ENCODE measurements around the gene RAPGEF4. TPM values are rescaled to one million over a fixed set of nuclear protein-coding genes. Genes with fewer than 3 reads are reported as not detected.

The RAPGEF4 gene
- total and polyA plus RNA-seq, 2 of the 8 experiments (the other 6 are each of a cell fraction or from before 2014, with no cell fraction given), result 1.2 to 2.6 TPM

DNA sequence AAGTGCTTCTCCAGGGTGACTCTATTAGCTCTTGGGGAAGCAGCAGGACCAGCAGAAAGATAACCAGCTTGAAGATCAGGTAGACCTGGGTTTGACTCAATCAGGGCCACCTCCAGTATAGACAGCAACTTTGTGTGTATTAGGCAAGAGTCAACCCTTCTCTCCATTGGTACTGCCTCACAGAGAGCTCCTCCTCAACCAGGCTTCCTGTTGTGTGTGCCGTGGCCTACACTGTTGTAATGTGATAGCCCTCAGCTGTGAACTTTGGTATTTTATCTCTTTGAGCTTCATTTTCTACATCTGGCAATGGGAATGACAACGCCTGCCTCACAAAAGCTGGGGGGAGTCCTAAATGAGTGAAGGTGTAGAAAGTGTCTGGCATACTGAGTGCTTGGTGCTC is 323.0 kb downstream of the RAPGEF4 start:
- no peak overlapping the region for H3K23ac ChIP-seq (ENCODE audit: insufficient read length)
- H2BK20ac ChIP-seq (ENCODE audit: low read length), result no peak overlapping the region
- FAIRE-seq (no peak), DNase-seq (ENCODE audit: low read depth in 1 of 2, low spot score in 2 of 2) (no peak)
- H3K4ac ChIP-seq (replicated peaks; ENCODE audit: insufficient read length, low read depth, low read length), result no peak overlapping the region
- H3K79me2 ChIP-seq (ENCODE audit: control insufficient read depth in 1 of 2, insufficient read depth in 2 of 2, low read length in 2 of 2), result no peaks in the 10 kb centered on the region
- TF ChIP-seq ZNF274 (IDR thresholded peaks at IDR 0.05; ENCODE audit: borderline replicate concordance, extremely low read depth, low read length), result no peak
- TF ChIP-seq, protein P1, sequence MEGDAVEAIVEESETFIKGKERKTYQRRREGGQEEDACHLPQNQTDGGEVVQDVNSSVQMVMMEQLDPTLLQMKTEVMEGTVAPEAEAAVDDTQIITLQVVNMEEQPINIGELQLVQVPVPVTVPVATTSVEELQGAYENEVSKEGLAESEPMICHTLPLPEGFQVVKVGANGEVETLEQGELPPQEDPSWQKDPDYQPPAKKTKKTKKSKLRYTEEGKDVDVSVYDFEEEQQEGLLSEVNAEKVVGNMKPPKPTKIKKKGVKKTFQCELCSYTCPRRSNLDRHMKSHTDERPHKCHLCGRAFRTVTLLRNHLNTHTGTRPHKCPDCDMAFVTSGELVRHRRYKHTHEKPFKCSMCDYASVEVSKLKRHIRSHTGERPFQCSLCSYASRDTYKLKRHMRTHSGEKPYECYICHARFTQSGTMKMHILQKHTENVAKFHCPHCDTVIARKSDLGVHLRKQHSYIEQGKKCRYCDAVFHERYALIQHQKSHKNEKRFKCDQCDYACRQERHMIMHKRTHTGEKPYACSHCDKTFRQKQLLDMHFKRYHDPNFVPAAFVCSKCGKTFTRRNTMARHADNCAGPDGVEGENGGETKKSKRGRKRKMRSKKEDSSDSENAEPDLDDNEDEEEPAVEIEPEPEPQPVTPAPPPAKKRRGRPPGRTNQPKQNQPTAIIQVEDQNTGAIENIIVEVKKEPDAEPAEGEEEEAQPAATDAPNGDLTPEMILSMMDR (IDR thresholded peaks at IDR 0.05; ENCODE audit: control extremely low read depth in 1 of 3, insufficient read depth in 1 of 3, low read depth in 1 of 3, low read length in 3 of 3), result no peak
- no peaks in the 10 kb centered on the region for H4K20me1 ChIP-seq (replicated peaks in 1 of 2; ENCODE audit: control insufficient read depth in 1 of 2, insufficient read depth in 2 of 2, low read length in 2 of 2)
- H3K4me3 ChIP-seq (ENCODE audit: extremely low read depth in 1 of 4, insufficient read depth in 2 of 4, low read depth in 3 of 4, low read length in 4 of 4), result no peak overlapping the region
- no peak overlapping the region for H3K9ac ChIP-seq (replicated peaks in 1 of 4; ENCODE audit: extremely low read depth in 1 of 4, low read depth in 3 of 4, low read length in 3 of 4)
- POLR2A ChIA-PET (ENCODE audit: partially characterized antibody), result interaction anchor here (0.6 to 1.3 kb wide), 3 partner anchors 14 to 704 kb away, joined by 3 to 5 read pairs (median 3); no protein-coding TSS in a partner anchor
- H2AFZ ChIP-seq (ENCODE audit: low read length), result no peak overlapping the region
- no peak overlapping the region for H2BK12ac ChIP-seq (ENCODE audit: low read depth, low read length)
- H3K18ac ChIP-seq (ENCODE audit: extremely low read depth, low read length), result no peak overlapping the region
- CTCF ChIA-PET (ENCODE audit: partially characterized antibody), result interaction anchor here (1.1 to 1.8 kb wide), 5 partner anchors 14 to 342 kb away, joined by 3 to 7 read pairs (median 3); no protein-coding TSS in a partner anchor
- H3K14ac ChIP-seq (ENCODE audit: insufficient read length), result no peak overlapping the region
- H2BK5ac ChIP-seq (ENCODE audit: low read depth, low read length), result 0 out of 2 replicates have a peak overlapping the region, but pooled peaks have one; percentile 35
- no peaks in the 10 kb centered on the region for H3K79me1 ChIP-seq (ENCODE audit: low read depth, low read length)
- no peaks in the 10 kb centered on the region for H3K27me3 ChIP-seq (replicated peaks in 1 of 4; ENCODE audit: control insufficient read depth in 3 of 4, extremely low read depth in 1 of 4, insufficient read depth in 3 of 4, low read length in 3 of 4)
- H4K5ac ChIP-seq (ENCODE audit: insufficient read length, low read depth, low read length), result no peak overlapping the region
- 80% methylated on average over 2 of the region's 2 CpGs; no CpG with 5 or more reads in 1 of the 2 experiments for WGBS, 2 experiments (ENCODE audit: extremely low coverage in 1 of 2, insufficient coverage in 1 of 2, insufficient read length in 1 of 2, insufficient replicate concordance in 2 of 2, low coverage in 1 of 2, low lambda C conversion rate in 2 of 2, missing lambda C conversion rate in 1 of 2)
- no peak overlapping the region for H4K91ac ChIP-seq (replicated peaks; ENCODE audit: insufficient read length, low read length)
- no peak overlapping the region for H3K27ac ChIP-seq (ENCODE audit: low read depth, low read length)
- no peak overlapping the region for H2AK5ac ChIP-seq (ENCODE audit: low read depth, low read length)
- no peaks in the 10 kb centered on the region; a peak in 2 of 4 replicates for H3K9me3 ChIP-seq (ENCODE audit: insufficient read depth in 2 of 2, low read depth in 1 of 2, low read length in 1 of 2)
- no peaks in the 10 kb centered on the region for H3K23me2 ChIP-seq (ENCODE audit: low read depth, low read length)
- H2BK15ac ChIP-seq (ENCODE audit: low read length), result no peak overlapping the region
- no peak overlapping the region for H3K4me2 ChIP-seq (ENCODE audit: insufficient read depth in 1 of 2, low read depth in 2 of 2, low read length in 2 of 2)
- H3K56ac ChIP-seq (replicated peaks; ENCODE audit: insufficient read length, low read depth, low read length), result no peak overlapping the region
- 0 out of 7 replicates have a peak, but pooled peaks cover 0 to 2% (median 0%) of the 10 kb centered on the region in 4 experiments for H3K4me1 ChIP-seq (replicated peaks in 1 of 4; ENCODE audit: control insufficient read depth in 3 of 4, insufficient read depth in 4 of 4, low read length in 3 of 4)
- no peak overlapping the region for H4K8ac ChIP-seq (ENCODE audit: extremely low read depth, insufficient read depth, low read length)
- no peaks in the 10 kb centered on the region for H3K36me3 ChIP-seq (ENCODE audit: control insufficient read depth in 2 of 4, insufficient read depth in 4 of 4, low read length in 3 of 4)
- H2BK120ac ChIP-seq (replicated peaks; ENCODE audit: low read depth, low read length), result no peak overlapping the region

Data from H1 (cell line).